HEK293T (cell line): ENCODE results near the gene RABAC1.

Experiments
- ARNT ChIP-seq: fragments of 450-650 bp; IDR thresholded peaks from 2 replicates; pipeline ENCODE4 v1.6.1; 2017; ENCODE audit warnings: mild to moderate bottlenecking
- BHLHE40 ChIP-seq: fragments of 450-650 bp; IDR thresholded peaks from 2 replicates; pipeline ENCODE4 v1.6.1; 2016; ENCODE audit warnings: mild to moderate bottlenecking, moderate library complexity, borderline replicate concordance
- FOXK2 ChIP-seq: fragments of 450-650 bp; IDR thresholded peaks from 2 replicates; pipeline ENCODE4 v1.6.1; 2016; ENCODE audit warnings: mild to moderate bottlenecking
- FOXM1 ChIP-seq: fragments of 450-650 bp; IDR thresholded peaks from 2 replicates; pipeline ENCODE4 v1.6.1; 2017; ENCODE audit warnings: mild to moderate bottlenecking, borderline replicate concordance
- HDGF ChIP-seq: fragments of 450-650 bp; IDR thresholded peaks from 2 replicates; pipeline ENCODE4 v1.6.1; 2017; ENCODE audit warnings: antibody characterized with exemption, borderline replicate concordance
- L3MBTL2 ChIP-seq: fragments of 450-650 bp; conservative IDR thresholded peaks from 2 replicates; pipeline ENCODE4 v1.6.1; 2016; ENCODE audit warnings: mild to moderate bottlenecking
- NFRKB ChIP-seq: fragments of 450-650 bp; IDR thresholded peaks from 2 replicates; pipeline ENCODE4 v1.6.1; 2016; ENCODE audit warnings: mild to moderate bottlenecking, moderate library complexity
- SP1 ChIP-seq: fragments of 450-650 bp; IDR thresholded peaks from 2 replicates; pipeline ENCODE4 v1.6.1; 2017
- SUZ12 ChIP-seq: fragments of 450-650 bp; IDR thresholded peaks from 2 replicates; pipeline ENCODE4 v1.6.1; 2016; ENCODE audit warnings: mild to moderate bottlenecking
- TARDBP ChIP-seq: fragments of 450-650 bp; IDR thresholded peaks from 2 replicates; pipeline ENCODE4 v1.6.1; 2016
- ZNF384 ChIP-seq: fragments of 450-650 bp; IDR thresholded peaks from 2 replicates; pipeline ENCODE4 v1.6.1; 2016

GRCh38 chr19:41933693-41934426 lies 25.3 kb downstream of the RABAC1 start:
- TF ChIP-seq FOXK2 (no peak), SP1 (no peak), HDGF (no peak), ZNF384 (no peak), SUZ12 (no peak), FOXM1 (no peak), BHLHE40 (no peak), ARNT (no peak), TARDBP (no peak), L3MBTL2 (no peak), NFRKB (no peak)
